ENCODE results near the gene GPBP1.
"Not testable (repeated sequence)": the region's sequence is repeated elsewhere in the genome, so short reads cannot be mapped to it uniquely, and the experiment has no call there.

GPBP1 gene

DNA sequence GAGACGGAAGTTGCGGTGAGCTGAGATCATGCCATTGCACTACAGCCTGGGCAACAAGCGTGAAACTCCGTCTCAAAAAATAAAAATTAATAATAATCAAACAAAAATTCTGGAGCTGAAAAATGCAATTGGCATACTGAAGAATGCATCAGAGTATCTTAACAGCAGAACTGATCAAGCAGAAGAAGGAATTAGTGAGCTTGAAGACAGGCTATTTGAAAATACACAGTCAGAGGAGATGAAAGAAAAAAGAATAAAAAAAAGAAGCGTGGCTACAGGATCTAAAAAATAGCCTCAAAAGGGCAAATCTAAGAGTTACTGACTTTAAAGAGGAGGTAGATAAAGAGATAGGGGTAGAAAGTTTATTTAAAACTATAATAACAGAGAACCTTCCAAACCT is 111.2 kb downstream of the GPBP1 start:
- H3K36me3 ChIP-seq (ENCODE audit: insufficient read depth, low read length); H3K9me3 ChIP-seq (ENCODE audit: low read length); H2AFZ ChIP-seq (ENCODE audit: low read depth, low read length); H3K27me3 ChIP-seq (ENCODE audit: insufficient read depth, low read length); H3K4me3 ChIP-seq (ENCODE audit: low read length); H3K4me1 ChIP-seq (ENCODE audit: insufficient read depth, low read length): not testable (repeated sequence)

DNA sequence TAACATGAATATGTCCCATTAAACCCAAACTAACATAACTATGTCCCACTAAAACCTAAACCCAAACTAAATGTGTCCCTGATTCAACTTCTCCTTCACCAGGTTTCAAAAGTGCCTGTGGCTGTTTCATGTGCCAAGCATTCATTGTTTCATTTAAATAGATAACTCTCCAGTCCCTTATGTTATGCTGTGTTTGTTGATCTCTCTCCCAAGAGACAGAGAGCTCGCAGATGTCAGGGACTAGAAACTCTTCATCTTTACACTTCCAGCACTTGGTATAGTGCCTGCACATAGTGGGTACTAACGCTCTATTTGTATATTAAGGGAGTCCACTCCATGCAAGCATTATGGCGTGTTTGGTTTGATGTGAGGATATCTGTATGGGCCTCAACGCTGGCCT is 118.0 kb downstream of the GPBP1 start:
- Histone ChIP-seq H3K36me3 (ENCODE audit: insufficient read depth, low read length) (no peaks in the 10 kb centered on the region), H3K4me1 (ENCODE audit: insufficient read depth, low read length) (no peaks in the 10 kb centered on the region), H3K4me3 (ENCODE audit: low read length) (no peak overlapping the region), H3K27me3 (ENCODE audit: insufficient read depth, low read length) (no peaks in the 10 kb centered on the region), H3K9me3 (ENCODE audit: low read length) (no peaks in the 10 kb centered on the region), H2AFZ (ENCODE audit: low read depth, low read length) (no peak overlapping the region)

DNA sequence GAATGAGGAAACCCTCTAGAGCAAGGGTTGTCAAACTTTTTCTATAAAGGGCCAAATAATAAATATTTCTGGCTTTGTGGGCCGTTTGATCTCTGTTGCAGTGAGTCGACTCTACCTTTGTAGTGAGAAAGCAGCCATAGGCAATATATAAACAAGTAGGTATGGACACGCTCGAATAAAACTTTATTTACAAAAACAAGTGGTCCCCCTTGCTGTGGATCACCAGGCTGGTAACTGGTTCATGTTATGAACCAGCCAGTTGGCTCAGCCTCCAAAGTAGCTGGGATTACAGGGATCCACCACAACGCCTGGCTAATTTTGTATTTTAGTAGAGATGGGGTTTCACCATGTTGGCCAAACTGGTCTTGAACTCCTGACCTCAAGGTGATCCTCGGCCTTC is 118.5 kb downstream of the GPBP1 start:
- no peaks in the 10 kb centered on the region for H3K4me1 ChIP-seq (ENCODE audit: insufficient read depth, low read length)
- no peaks in the 10 kb centered on the region for H3K9me3 ChIP-seq (ENCODE audit: low read length)
- no peak overlapping the region for H3K4me3 ChIP-seq (ENCODE audit: low read length)
- no peaks in the 10 kb centered on the region for H3K27me3 ChIP-seq (ENCODE audit: insufficient read depth, low read length)
- H2AFZ ChIP-seq (ENCODE audit: low read depth, low read length) = no peak overlapping the region
- no peaks in the 10 kb centered on the region for H3K36me3 ChIP-seq (ENCODE audit: insufficient read depth, low read length)

DNA sequence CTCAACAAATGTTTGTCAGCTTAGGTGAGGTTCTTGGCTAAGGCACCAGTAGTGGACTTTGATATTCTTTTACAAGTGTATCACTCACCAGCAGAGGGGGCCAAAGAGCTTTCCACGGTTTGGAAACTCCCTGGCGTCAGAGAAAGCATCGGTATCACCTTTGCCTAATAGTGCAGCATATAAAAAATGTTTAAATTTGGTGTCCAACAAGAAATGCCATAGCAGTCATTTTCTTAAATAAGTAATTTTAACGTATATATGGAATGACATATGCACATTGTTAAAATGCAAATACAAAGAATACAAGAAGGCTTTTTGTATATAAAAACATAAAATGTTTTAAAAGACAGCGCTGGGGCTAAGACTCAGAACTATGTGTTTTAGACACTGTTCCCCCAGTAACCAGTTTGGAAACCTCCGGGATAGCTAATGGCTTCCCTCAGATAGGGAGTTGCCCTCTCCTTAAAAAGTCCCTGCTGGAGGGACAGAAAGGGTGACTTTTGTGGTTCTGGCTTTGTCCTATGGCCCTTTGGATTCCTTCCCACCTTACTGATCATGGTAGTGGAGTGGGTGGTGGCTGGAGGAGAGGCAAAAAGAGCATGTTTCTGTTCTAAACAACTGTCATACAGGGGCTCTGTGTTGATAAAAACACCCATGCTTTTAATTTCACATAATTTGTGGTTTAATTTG is 124.6 kb downstream of the GPBP1 start:
- no peaks in the 10 kb centered on the region for H3K27me3 ChIP-seq (ENCODE audit: insufficient read depth, low read length)
- no peaks in the 10 kb centered on the region for H3K9me3 ChIP-seq (ENCODE audit: low read length)
- H3K36me3 ChIP-seq (ENCODE audit: insufficient read depth, low read length) = no peaks in the 10 kb centered on the region
- peak overlapping the region; percentile 11 for H2AFZ ChIP-seq (ENCODE audit: low read depth, low read length)
- H3K4me3 ChIP-seq (ENCODE audit: low read length) = no peak overlapping the region
- peaks cover 7% of the 10 kb centered on the region for H3K4me1 ChIP-seq (ENCODE audit: insufficient read depth, low read length)

DNA sequence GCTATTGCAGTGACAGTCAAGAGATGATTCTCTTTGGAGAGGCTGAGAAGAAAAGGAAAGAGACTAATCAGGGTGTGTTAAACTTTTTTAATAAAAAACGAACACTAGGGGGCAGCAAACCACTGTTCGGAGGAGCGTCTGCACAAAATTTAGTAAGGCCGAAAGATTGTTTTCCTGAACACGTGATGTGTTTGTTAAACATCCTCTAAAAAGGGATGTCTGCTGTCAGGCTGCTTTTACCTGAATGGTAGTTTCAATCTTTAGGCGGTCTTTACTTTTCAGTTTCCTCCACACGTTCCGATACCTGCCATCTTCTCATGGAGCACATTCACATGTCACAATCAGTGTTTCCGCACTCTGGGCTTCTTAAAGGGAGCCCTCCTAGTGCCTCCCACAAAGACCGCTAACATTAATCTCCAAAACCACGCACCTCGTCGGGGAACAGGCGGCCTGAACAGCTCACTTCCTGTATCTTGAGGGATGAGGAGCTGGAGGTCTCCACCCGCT is 125.2 kb downstream of the GPBP1 start:
- Histone ChIP-seq H3K9me3 (ENCODE audit: low read length) (no peaks in the 10 kb centered on the region), H3K4me3 (ENCODE audit: low read length) (no peak overlapping the region), H3K27me3 (ENCODE audit: insufficient read depth, low read length) (no peaks in the 10 kb centered on the region), H2AFZ (ENCODE audit: low read depth, low read length) (peak overlapping the region; percentile 11), H3K36me3 (ENCODE audit: insufficient read depth, low read length) (no peaks in the 10 kb centered on the region), H3K4me1 (ENCODE audit: insufficient read depth, low read length) (peaks cover 7% of the 10 kb centered on the region)

DNA sequence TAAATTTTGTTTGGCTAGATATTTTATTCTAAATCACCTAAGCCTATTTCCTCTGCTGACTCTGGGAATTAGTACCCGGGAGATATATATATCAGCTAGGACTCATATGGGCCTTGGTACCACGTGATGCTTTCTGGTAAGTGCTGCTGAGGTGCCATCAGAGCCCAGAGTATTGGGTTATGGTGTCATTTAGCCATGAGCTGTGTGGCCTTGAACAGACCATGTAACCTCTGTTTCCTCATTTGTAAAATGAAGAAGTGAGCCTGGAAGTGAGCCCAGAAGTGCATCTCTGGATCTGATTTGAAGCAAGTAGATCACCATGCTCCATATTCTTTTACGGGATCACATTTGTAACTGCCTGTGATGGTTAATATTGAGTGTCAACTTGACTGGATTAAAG is 126.1 kb downstream of the GPBP1 start:
- H3K9me3 ChIP-seq (ENCODE audit: low read length) = no peaks in the 10 kb centered on the region
- no peaks in the 10 kb centered on the region for H3K36me3 ChIP-seq (ENCODE audit: insufficient read depth, low read length)
- no peaks in the 10 kb centered on the region for H3K27me3 ChIP-seq (ENCODE audit: insufficient read depth, low read length)
- no peak overlapping the region for H2AFZ ChIP-seq (ENCODE audit: low read depth, low read length)
- H3K4me1 ChIP-seq (ENCODE audit: insufficient read depth, low read length) = peaks cover 7% of the 10 kb centered on the region
- H3K4me3 ChIP-seq (ENCODE audit: low read length) = no peak overlapping the region

DNA sequence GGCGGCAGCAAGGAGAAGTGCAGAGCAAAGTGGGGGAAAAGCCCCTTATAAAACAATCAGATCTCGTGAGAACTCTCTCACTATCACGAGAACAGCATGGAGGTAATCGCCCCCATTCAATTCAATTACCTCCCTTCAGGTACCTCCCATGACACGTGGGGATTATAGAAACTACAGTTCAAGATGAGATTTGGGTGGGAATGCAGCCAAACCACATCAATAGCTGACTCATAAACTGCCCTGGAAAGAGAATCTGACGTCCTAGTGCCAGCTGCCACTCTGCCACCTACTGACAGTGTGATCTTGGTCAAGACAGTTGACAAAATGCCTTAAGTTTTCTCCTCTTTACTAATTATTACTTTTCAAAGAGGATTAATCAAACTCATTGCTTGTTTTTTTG is 128.3 kb downstream of the GPBP1 start:
- H3K36me3 ChIP-seq (ENCODE audit: insufficient read depth, low read length) = no peaks in the 10 kb centered on the region
- H3K9me3 ChIP-seq (ENCODE audit: low read length) = no peaks in the 10 kb centered on the region
- H2AFZ ChIP-seq (ENCODE audit: low read depth, low read length) = no peak overlapping the region
- no peaks in the 10 kb centered on the region for H3K27me3 ChIP-seq (ENCODE audit: insufficient read depth, low read length)
- H3K4me1 ChIP-seq (ENCODE audit: insufficient read depth, low read length) = peaks cover 7% of the 10 kb centered on the region
- no peak overlapping the region for H3K4me3 ChIP-seq (ENCODE audit: low read length)

DNA sequence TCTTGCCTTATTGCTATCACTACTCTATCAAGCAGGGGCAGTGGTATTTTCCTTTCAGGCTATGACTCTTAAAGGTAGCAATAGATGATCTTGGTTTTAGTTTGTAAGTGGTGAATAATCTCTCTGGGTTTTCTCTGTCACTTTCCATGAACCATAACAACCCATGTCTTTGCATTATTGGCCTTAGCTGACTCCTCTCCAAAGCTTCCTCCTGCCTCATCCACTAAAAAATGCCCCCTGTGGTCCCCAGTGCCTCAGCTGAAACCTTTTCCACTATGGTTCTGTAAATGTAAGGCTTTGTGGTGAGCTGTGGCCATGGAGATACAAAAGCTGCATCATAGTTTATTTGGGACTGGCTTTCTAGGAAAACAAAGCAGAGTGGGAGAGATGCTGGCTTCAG is 128.8 kb downstream of the GPBP1 start:
- Histone ChIP-seq H3K27me3 (ENCODE audit: insufficient read depth, low read length) (no peaks in the 10 kb centered on the region), H3K4me1 (ENCODE audit: insufficient read depth, low read length) (peaks cover 7% of the 10 kb centered on the region), H2AFZ (ENCODE audit: low read depth, low read length) (no peak overlapping the region), H3K9me3 (ENCODE audit: low read length) (no peaks in the 10 kb centered on the region), H3K36me3 (ENCODE audit: insufficient read depth, low read length) (no peaks in the 10 kb centered on the region), H3K4me3 (ENCODE audit: low read length) (no peak overlapping the region)

DNA sequence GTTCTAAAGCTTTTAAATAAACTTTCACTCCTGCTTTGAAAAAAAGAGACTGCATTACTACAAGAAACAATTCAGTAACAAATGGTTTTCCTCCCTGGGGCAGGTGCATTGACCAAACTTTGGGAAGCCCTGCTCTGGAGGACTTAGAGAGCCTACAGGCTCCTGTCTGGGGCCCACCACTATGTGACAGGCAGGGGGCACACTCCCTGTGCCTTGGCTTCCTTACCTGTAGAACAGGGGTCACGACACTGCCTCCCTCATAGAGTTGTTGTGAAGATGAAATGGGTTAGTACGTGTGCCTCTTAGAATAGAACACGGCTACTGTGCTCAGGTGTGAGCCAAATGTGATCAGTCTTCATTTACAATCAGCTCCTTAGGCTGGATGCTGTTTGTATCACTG is 130.1 kb downstream of the GPBP1 start:
- peaks cover 3% of the 10 kb centered on the region for H3K4me1 ChIP-seq (ENCODE audit: insufficient read depth, low read length)
- no peak overlapping the region for H2AFZ ChIP-seq (ENCODE audit: low read depth, low read length)
- H3K36me3 ChIP-seq (ENCODE audit: insufficient read depth, low read length) = no peaks in the 10 kb centered on the region
- no peaks in the 10 kb centered on the region for H3K27me3 ChIP-seq (ENCODE audit: insufficient read depth, low read length)
- no peaks in the 10 kb centered on the region for H3K9me3 ChIP-seq (ENCODE audit: low read length)
- no peak overlapping the region for H3K4me3 ChIP-seq (ENCODE audit: low read length)

DNA sequence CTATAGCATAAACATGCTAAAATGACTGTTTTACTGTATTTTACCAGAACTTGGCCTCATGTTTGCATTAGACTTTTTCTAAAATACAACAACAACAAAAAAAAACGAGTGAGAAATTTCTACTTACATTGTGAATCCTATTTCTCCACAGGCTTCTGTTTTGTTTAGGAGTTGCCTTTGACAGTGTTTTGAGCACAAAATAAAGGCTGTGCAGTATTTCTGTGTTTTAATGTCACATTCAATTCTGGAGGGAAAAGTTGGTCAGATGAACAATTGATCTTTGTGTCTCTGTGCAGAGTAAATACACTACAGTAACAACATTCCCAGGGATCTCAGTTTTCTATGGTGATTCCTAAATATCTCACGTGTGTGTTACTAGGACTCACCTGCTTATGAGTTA is 131.1 kb downstream of the GPBP1 start:
- H3K27me3 ChIP-seq (ENCODE audit: insufficient read depth, low read length) = no peaks in the 10 kb centered on the region
- H3K36me3 ChIP-seq (ENCODE audit: insufficient read depth, low read length) = no peaks in the 10 kb centered on the region
- H2AFZ ChIP-seq (ENCODE audit: low read depth, low read length) = no peak overlapping the region
- no peak overlapping the region for H3K4me3 ChIP-seq (ENCODE audit: low read length)
- peaks cover 3% of the 10 kb centered on the region for H3K4me1 ChIP-seq (ENCODE audit: insufficient read depth, low read length)
- H3K9me3 ChIP-seq (ENCODE audit: low read length) = no peaks in the 10 kb centered on the region

DNA sequence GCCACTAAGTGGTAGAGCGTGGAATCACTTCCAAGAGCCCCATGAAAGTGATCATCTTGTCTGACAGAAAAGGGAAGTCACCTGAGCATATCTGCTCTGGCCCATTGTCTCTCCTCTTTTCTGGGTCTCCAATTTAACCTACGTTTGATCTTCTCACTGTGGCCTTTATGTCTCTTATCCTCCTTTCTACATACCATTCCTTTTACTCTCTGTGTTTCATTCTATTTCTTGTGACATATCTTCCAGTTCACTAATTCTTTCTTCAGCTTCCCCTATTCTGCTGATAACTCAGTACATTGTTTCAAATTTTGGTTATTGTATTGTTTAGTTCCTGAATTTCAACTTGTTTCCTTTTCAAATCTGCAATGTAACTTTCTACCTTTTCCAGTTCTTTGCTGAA is 132.5 kb downstream of the GPBP1 start:
- no peaks in the 10 kb centered on the region for H3K27me3 ChIP-seq (ENCODE audit: insufficient read depth, low read length)
- no peaks in the 10 kb centered on the region for H3K9me3 ChIP-seq (ENCODE audit: low read length)
- no peaks in the 10 kb centered on the region for H3K36me3 ChIP-seq (ENCODE audit: insufficient read depth, low read length)
- no peak overlapping the region for H3K4me3 ChIP-seq (ENCODE audit: low read length)
- no peak overlapping the region for H2AFZ ChIP-seq (ENCODE audit: low read depth, low read length)
- peaks cover 3% of the 10 kb centered on the region for H3K4me1 ChIP-seq (ENCODE audit: insufficient read depth, low read length)

DNA sequence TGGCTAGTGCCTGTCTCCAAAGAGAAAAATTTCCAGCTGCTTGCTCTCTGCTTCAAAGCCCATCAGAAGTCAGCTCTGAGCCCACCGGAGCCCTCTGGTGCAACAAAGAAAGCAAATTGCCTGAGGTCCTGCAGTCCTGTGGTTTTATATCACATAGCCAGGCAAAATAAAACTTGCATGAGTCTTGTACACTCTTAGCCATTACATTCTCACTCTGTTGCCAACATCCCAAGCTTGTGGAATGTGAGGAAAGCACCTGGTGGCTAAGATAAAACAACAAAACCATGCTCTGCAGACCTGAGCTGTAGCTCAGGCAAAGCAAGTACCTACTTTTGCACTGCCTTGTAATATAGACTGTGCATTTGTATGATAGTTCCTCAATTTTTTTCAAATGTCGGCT is 133.7 kb downstream of the GPBP1 start:
- Histone ChIP-seq H3K27me3 (ENCODE audit: insufficient read depth, low read length) (no peaks in the 10 kb centered on the region), H2AFZ (ENCODE audit: low read depth, low read length) (no peak overlapping the region), H3K4me3 (ENCODE audit: low read length) (no peak overlapping the region), H3K36me3 (ENCODE audit: insufficient read depth, low read length) (no peaks in the 10 kb centered on the region), H3K4me1 (ENCODE audit: insufficient read depth, low read length) (peaks cover 3% of the 10 kb centered on the region), H3K9me3 (ENCODE audit: low read length) (no peaks in the 10 kb centered on the region)

DNA sequence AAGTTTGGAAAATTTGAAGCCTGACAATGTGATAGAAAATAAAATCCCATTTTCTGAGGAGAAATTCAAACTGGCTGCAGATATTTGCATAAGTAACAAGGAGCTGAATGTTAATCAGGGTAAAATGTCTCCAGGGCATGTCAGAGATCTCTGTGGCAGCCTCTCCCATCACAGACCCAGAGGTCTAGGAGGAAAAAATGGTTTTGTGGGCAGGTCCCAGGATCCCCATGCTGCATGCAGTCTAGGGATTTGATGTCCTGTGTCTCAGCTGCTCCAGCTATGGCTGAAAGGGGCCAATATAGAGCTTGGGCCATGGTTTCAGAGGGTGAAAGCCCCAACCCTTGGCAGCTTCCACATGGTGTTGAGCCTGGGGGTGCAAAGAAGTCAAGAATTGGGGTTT is 135.2 kb downstream of the GPBP1 start:
- H2AFZ ChIP-seq (ENCODE audit: low read depth, low read length); H3K27me3 ChIP-seq (ENCODE audit: insufficient read depth, low read length); H3K36me3 ChIP-seq (ENCODE audit: insufficient read depth, low read length); H3K9me3 ChIP-seq (ENCODE audit: low read length); H3K4me1 ChIP-seq (ENCODE audit: insufficient read depth, low read length); H3K4me3 ChIP-seq (ENCODE audit: low read length): not testable (repeated sequence)

DNA sequence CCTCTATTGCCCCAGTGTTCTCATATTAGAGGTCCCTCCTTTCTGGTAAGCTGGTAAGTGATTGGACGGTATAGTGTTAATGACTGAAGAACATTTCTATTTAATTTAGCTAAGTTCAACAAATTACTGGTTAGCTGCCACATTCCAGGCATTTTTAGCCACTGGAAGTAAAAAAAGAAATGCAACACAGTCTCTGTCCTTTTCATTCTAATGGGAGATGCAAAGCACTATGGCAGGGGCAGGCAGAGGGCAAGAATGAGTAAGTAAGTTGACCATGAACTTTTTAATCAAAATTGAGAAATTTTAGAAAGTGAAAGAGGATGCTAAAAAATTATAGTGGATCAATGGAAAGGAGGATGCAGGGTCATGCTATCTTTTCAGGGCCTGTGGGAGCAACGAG is 137.4 kb downstream of the GPBP1 start:
- Histone ChIP-seq H3K9me3 (ENCODE audit: low read length) (no peaks in the 10 kb centered on the region), H3K4me1 (ENCODE audit: insufficient read depth, low read length) (no peaks in the 10 kb centered on the region), H3K27me3 (ENCODE audit: insufficient read depth, low read length) (no peaks in the 10 kb centered on the region), H2AFZ (ENCODE audit: low read depth, low read length) (no peak overlapping the region), H3K36me3 (ENCODE audit: insufficient read depth, low read length) (no peaks in the 10 kb centered on the region), H3K4me3 (ENCODE audit: low read length) (no peak overlapping the region)

All from neuron (in vitro differentiated cells).